Upper lobe of left lung (tissue), 6 donors: ENCODE data around the gene ESPNL. TPM values are rescaled to one million over a fixed set of nuclear protein-coding genes. Genes with fewer than 3 reads are reported as not detected.

Experiments
- ATAC-seq, 2 donors: fragments of 200-7000 bp; cut with Tn5 transposase; one replicate each; pipeline ENCODE4 v1.9.1; 2022; ENCODE audit warnings: mild to moderate bottlenecking in 2 of 2, moderate library complexity in 2 of 2; ENCODE audit not compliant: low FRiP score in 2 of 2
- DNase-seq, 2 donors: peaks; one replicate each; pipeline ENCODE4 v3.0.0-alpha.2; 2019 to 2020
- H3K27ac ChIP-seq, 4 donors: fragments of 200-600 bp; sonication (generic); one replicate each; pipeline ENCODE4 v1.5.1; 2016 to 2019
- H3K27me3 ChIP-seq, 4 donors: fragments of 200-600 bp; sonication (generic); one replicate each; pipeline ENCODE4 v1.5.1; 2017 to 2019
- H3K36me3 ChIP-seq, 4 donors: fragments of 200-600 bp; sonication (generic); one replicate each; pipeline ENCODE4 v1.5.1; 2016 to 2019
- H3K4me1 ChIP-seq, 4 donors: fragments of 200-600 bp; sonication (generic); one replicate each; pipeline ENCODE4 v1.5.1; 2018 to 2019
- H3K4me3 ChIP-seq, 4 donors: fragments of 200-600 bp; sonication (generic); one replicate each; pipeline ENCODE4 v1.5.1; 2017 to 2019; ENCODE audit warnings: mild to moderate bottlenecking in 2 of 4, moderate library complexity in 1 of 4
- H3K9me3 ChIP-seq, 4 donors: fragments of 200-600 bp; sonication (generic); one replicate each; pipeline ENCODE4 v1.5.1; 2018 to 2019
- CTCF ChIP-seq, 6 experiments: fragments of 450-650 bp in 4 of 6; fragments of 200-600 bp in 2 of 6; sonication (generic) in 2 of 6; IDR thresholded peaks; one replicate each; pipeline ENCODE4 v1.5.1; 2016 to 2019; ENCODE audit warnings: antibody characterized with exemption in 6 of 6
- EP300 ChIP-seq, 4 donors: sonication (generic); formaldehyde crosslinking; IDR thresholded peaks; one replicate each; pipeline ENCODE4 v1.5.1; 2017; ENCODE audit warnings: antibody characterized with exemption in 4 of 4, control low read depth in 2 of 4
- POLR2A ChIP-seq, 4 donors: fragments of 450-650 bp; IDR thresholded peaks; one replicate each; pipeline ENCODE4 v1.5.1; 2016 to 2017; ENCODE audit warnings: antibody characterized with exemption in 4 of 4, mild to moderate bottlenecking in 2 of 4
- POLR2AphosphoS5 ChIP-seq, 2 donors: sonication (generic); formaldehyde crosslinking; IDR thresholded peaks; one replicate each; pipeline ENCODE4 v1.5.1; 2017; ENCODE audit warnings: antibody characterized with exemption in 2 of 2
- WGBS, 2 donors: methylation state at CpG; one replicate each; pipeline ENCODE4 v1.1.5; 2017 to 2018; 5-methylcytosine and 5-hydroxymethylcytosine counted together
- total RNA-seq, 6 donors: library from RNA; depleted of rRNA in 4 of 6; stranded (reverse); fragments of >200 nt in 4 of 6; gene quantifications; one replicate each; pipeline versions ENCODE4 v1.1.0 to v1.2.1, GENCODE V29; 2016 to 2021
- donor health status: DM: no; HTN: no; CAD: no; lungs with moderate emphysema.
- donor health status: DM: no; HTN: yes; CAD: no; lungs with severe emphysema.

Gene ESPNL
- total RNA-seq, 6 donors from 2014 or later: 0.10 to 3.1 (median 0.38) TPM; not detected in 2

- Histone ChIP-seq H3K27me3 (no peaks in the 10 kb centered on the region), H3K4me3 (no peak overlapping the region), H3K36me3 (peaks cover 5 to 37% (median 27%) of the 10 kb centered on the region in 4 donors), H3K9me3 (no peaks in the 10 kb centered on the region), H3K27ac (no peak overlapping the region), H3K4me1 (no peaks in the 10 kb centered on the region)
- TF ChIP-seq CTCF (IDR thresholded peaks at IDR 0.05) (no peak), POLR2AphosphoS5 (IDR thresholded peaks at IDR 0.05) (no peak), POLR2A (IDR thresholded peaks at IDR 0.05) (no peak), EP300 (IDR thresholded peaks at IDR 0.05) (no peak)
- 77 to 80% methylated on average over 7 of the region's 7 CpGs for WGBS, 2 donors
- DNase-seq (no peak), ATAC-seq (no peak)
These were observed 17.3 kb upstream of the ESPNL start for GRCh38 chr2:238082827-238083226.

- Histone ChIP-seq H3K9me3 (no peaks in the 10 kb centered on the region), H3K27me3 (no peaks in the 10 kb centered on the region), H3K4me1 (no peaks in the 10 kb centered on the region), H3K4me3 (no peak overlapping the region), H3K27ac (no peak overlapping the region), H3K36me3 (peaks cover 5 to 37% (median 27%) of the 10 kb centered on the region in 4 donors)
- TF ChIP-seq POLR2A (IDR thresholded peaks at IDR 0.05) (no peak), EP300 (IDR thresholded peaks at IDR 0.05) (no peak), CTCF (IDR thresholded peaks at IDR 0.05) (no peak), POLR2AphosphoS5 (IDR thresholded peaks at IDR 0.05) (no peak)
- WGBS, 2 donors: 78% methylated on average over 5 of the region's 5 CpGs; no CpG with 5 or more reads in 1 of the 2 donors
- DNase-seq (no peak), ATAC-seq (no peak)
These were observed 16.2 kb upstream of the ESPNL start for GRCh38 chr2:238083919-238084318.

GRCh38 chr2:238084761-238085160 is 15.4 kb upstream of the ESPNL start:
- DNase-seq (no peak), ATAC-seq (no peak)
- H3K4me1 ChIP-seq: no peaks in the 10 kb centered on the region
- H3K27me3 ChIP-seq: no peaks in the 10 kb centered on the region
- no peak overlapping the region for H3K4me3 ChIP-seq
- peaks cover 5 to 37% (median 27%) of the 10 kb centered on the region in 4 donors for H3K36me3 ChIP-seq
- H3K9me3 ChIP-seq: no peaks in the 10 kb centered on the region
- H3K27ac ChIP-seq: no peak overlapping the region
- no peak for TF ChIP-seq CTCF (IDR thresholded peaks at IDR 0.05)
- no peak for TF ChIP-seq EP300 (IDR thresholded peaks at IDR 0.05)
- TF ChIP-seq POLR2A (IDR thresholded peaks at IDR 0.05): no peak
- no peak for TF ChIP-seq POLR2AphosphoS5 (IDR thresholded peaks at IDR 0.05)
- WGBS, 2 donors: 95% methylated on average over 7 of the region's 7 CpGs

- DNase-seq (no peak), ATAC-seq (no peak)
- TF ChIP-seq POLR2A (IDR thresholded peaks at IDR 0.05) (no peak), CTCF (IDR thresholded peaks at IDR 0.05) (no peak), EP300 (IDR thresholded peaks at IDR 0.05) (no peak), POLR2AphosphoS5 (IDR thresholded peaks at IDR 0.05) (no peak)
- Histone ChIP-seq H3K4me1 (no peaks in the 10 kb centered on the region), H3K27me3 (no peaks in the 10 kb centered on the region), H3K4me3 (no peak overlapping the region), H3K27ac (no peak overlapping the region), H3K9me3 (no peaks in the 10 kb centered on the region), H3K36me3 (peaks cover 5 to 30% (median 25%) of the 10 kb centered on the region in 4 donors)
- WGBS, 2 donors: 95 to 98% methylated on average over 3 of the region's 3 CpGs
These were observed 14.2 kb upstream of the ESPNL start for GRCh38 chr2:238085899-238086298.

GRCh38 chr2:238087211-238087610 is 12.9 kb upstream of the ESPNL start:
- peak in 1 of 2 donors; percentile 41 for ATAC-seq
- H3K9me3 ChIP-seq: no peaks in the 10 kb centered on the region
- H3K4me3 ChIP-seq: no peak overlapping the region
- DNase-seq: no peak
- H3K4me1 ChIP-seq: no peaks in the 10 kb centered on the region
- peaks cover 5 to 19% (median 18%) of the 10 kb centered on the region in 4 donors for H3K36me3 ChIP-seq
- no peak overlapping the region for H3K27ac ChIP-seq
- TF ChIP-seq EP300 (IDR thresholded peaks at IDR 0.05): no peak
- no peak for TF ChIP-seq CTCF (IDR thresholded peaks at IDR 0.05)
- TF ChIP-seq POLR2A (IDR thresholded peaks at IDR 0.05): no peak
- TF ChIP-seq POLR2AphosphoS5 (IDR thresholded peaks at IDR 0.05): no peak
- H3K27me3 ChIP-seq: no peaks in the 10 kb centered on the region
- WGBS, 2 donors: 72 to 78% methylated on average over 2 of the region's 2 CpGs
